AG09319 (cell line): ENCODE measurements around the gene PHLDA2.

Experiments used
- DNase-seq: peaks from one replicate; pipeline ENCODE4 v3.0.0-alpha.2; 2010; ENCODE audit warnings: low read depth; ENCODE audit errors: extremely low read depth
- CTCF ChIP-seq: IDR thresholded peaks from 2 replicates; pipeline ENCODE4 v1.5.1; 2011; ENCODE audit warnings: low read depth, mild to moderate bottlenecking, inconsistent platforms, low read length, moderate library complexity

PHLDA2 gene

DNA sequence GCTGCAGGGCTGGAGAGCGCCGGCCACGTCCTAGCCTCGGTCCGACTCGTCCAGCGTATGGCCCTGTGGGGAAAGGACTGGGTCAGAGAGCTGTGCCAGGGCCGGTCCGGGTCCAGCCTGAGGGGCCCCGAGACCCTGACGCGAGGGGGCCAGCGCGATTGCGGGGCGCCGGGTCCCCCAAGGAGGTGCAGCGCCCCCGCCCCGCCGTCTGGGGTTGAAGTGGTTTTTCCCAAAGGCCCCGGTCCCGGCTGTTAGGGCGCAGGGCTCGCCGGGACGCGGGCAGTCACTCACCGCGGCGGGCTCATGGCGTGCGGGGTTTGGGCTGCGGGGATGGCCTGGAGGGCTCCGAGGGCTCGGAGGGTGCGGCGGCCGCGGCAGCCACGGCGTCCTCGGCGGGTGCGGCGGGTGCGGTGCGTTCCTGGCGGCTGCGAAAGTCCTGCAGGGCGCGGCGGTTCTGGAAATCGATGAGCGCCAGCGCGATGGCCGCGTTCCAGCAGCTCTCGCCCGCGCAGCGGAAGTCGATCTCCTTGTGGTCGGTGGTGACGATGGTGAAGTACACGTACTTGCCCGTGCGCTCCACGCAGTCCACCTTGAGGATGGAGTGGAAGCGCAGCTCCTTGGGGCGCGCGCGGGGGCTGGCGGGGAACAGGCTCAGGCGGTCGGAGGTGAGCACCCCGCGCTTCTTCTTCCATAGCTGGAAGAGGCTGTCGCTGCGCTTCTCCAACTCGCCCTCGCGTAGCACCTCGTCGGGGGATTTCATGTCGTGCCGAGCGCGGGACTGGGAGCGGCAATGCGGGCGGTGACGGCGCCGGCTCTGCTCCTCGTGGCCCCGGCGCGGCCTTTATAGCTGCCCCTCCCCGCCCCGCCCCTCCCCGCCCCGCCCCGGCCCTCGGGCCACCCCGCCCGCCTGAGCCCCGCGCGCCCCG lies at the start of gene PHLDA2:
PHLDA2 (minus strand) TSS at position 816 of the 926 bp plus-strand sequence; CDS start at position 760, 56 bp downstream.
- DNase-seq: peak; percentile 39
- TF ChIP-seq CTCF: no peak

GRCh38 chr11:2977113-2977512 lies 47.9 kb upstream of the PHLDA2 start:
- TF ChIP-seq CTCF: no peak
- DNase-seq: no peak

DNA sequence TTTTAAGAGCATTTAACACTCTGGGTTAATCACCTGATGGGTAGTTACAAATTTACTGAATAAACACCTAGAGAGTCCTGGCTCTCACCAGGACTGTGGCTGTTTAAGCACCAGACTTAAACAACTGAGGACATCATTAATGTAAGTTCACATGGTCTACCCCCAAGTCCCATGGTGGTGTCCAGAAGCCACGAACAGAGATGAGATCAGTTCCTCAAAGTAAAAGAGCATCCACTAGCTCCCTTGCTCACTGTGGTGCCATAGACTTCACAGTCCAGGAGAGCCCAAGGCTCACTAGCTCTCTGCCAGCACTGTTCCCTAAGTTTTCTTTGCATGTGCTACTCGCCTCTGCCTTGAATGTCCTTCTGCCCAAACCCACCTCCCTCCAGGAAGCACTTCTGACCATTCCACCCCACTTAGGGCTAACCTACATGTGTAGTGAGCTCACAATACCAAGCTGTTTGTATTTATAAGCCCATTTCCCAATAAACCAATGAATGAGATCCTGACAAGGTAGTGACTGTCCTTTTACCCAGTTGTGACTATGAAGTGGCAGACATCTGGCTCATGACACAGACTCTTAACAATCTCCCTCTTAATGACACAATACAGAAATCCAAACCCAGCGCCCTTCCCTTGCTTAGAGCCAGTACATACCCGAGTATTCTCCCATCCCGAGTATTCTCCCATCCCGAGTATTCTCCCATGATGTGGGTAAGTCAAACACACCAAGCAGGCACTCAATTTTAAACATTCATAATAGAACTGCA lies 47.3 kb upstream of the PHLDA2 start:
- TF ChIP-seq CTCF: no peak
- DNase-seq: no peak

DNA sequence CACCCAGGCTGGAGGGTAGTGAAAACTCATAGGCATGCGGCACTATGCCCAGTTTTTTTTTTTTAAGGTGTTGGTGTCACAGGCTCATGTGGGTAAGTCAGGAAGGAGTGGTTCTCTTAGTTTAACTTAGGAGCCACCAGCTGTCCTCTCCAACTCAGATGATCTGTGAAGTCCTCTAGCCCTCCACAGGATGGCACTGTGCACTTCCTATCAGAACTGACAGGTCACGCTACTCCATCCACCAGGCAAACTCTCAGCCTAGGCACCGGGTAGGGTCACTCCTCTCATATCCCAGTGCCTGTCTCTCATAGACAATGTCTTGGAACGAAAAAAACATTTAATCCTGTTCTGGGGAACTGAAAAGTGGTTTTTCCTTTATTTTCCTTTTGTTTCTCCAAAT lies 46.4 kb upstream of the PHLDA2 start:
- TF ChIP-seq CTCF: peak; percentile 41
- no peak for DNase-seq

GRCh38 chr11:2974272-2974671 lies 45.1 kb upstream of the PHLDA2 start:
- TF ChIP-seq CTCF: no peak
- DNase-seq: no peak

GRCh38 chr11:2968341-2968900 lies 39.2 kb upstream of the PHLDA2 start:
- no peak for TF ChIP-seq CTCF
- no peak for DNase-seq
